HepG2 (cell line): ENCODE results near the gene SRSF2. TPM values are rescaled to one million over a fixed set of nuclear protein-coding genes. Genes with fewer than 3 reads are reported as not detected.
A peak's percentile ranks its signal among the peaks of the same experiment; 100 is the strongest.

Experiments used
- HDAC2 ChIP-seq: sonication (generic); formaldehyde crosslinking; IDR thresholded peaks from 2 replicates; pipeline ENCODE4 v1.4.0; 2020; ENCODE audit warnings: missing genetic modification reagents
- HNRNPLL ChIP-seq: fragments of 200-400 bp; formaldehyde crosslinking; IDR thresholded peaks from 2 replicates; pipeline ENCODE4 v1.6.1; 2017; ENCODE audit warnings: mild to moderate bottlenecking, low read depth, low read length; ENCODE audit not compliant: poor library complexity, severe bottlenecking
- HOMEZ ChIP-seq: IDR thresholded peaks from 2 replicates; pipeline ENCODE4 v1.6.1; 2016; ENCODE audit warnings: low read depth
- KAT7 ChIP-seq: IDR thresholded peaks from 2 replicates; pipeline ENCODE4 v1.6.1; 2018; ENCODE audit warnings: borderline replicate concordance, missing compliant biosample characterization
- MAFG ChIP-seq: sonication (generic); formaldehyde crosslinking; IDR thresholded peaks from 2 replicates; pipeline ENCODE4 v1.5.1; 2020; ENCODE audit warnings: mild to moderate bottlenecking, missing genetic modification reagents
- PRPF4 ChIP-seq: fragments of 200-400 bp; formaldehyde crosslinking; IDR thresholded peaks from 2 replicates; pipeline ENCODE4 v1.6.1; 2016; ENCODE audit warnings: low read length, low read depth; ENCODE audit not compliant: poor library complexity, severe bottlenecking
- SKI ChIP-seq: fragments of 450-650 bp; IDR thresholded peaks from one replicate; pipeline ENCODE4 v1.6.1; 2018; ENCODE audit warnings: mild to moderate bottlenecking; ENCODE audit not compliant: partially characterized antibody
- SRSF1 ChIP-seq: fragments of 200-400 bp; formaldehyde crosslinking; optimal IDR thresholded peaks from 2 replicates; pipeline ENCODE3; 2017; ENCODE audit warnings: mild to moderate bottlenecking, low read depth, low read length, moderate library complexity
- SRY ChIP-seq: sonication (generic); formaldehyde crosslinking; IDR thresholded peaks from 2 replicates; pipeline ENCODE4 v1.8.0; 2022; ENCODE audit warnings: mild to moderate bottlenecking, missing genetic modification reagents
- TFE3 ChIP-seq: IDR thresholded peaks from 2 replicates; pipeline ENCODE4 v1.6.1; 2016
- ZNF704 ChIP-seq: sonication (generic); formaldehyde crosslinking; IDR thresholded peaks from 2 replicates; pipeline ENCODE4 v1.8.1; 2023; ENCODE audit warnings: mild to moderate bottlenecking, inconsistent platforms, moderate library complexity, missing genetic modification reagents, borderline replicate concordance
- ZNF788 ChIP-seq: sonication (generic); formaldehyde crosslinking; IDR thresholded peaks from 2 replicates; pipeline ENCODE4 v1.5.0; 2020; ENCODE audit warnings: mild to moderate bottlenecking, missing genetic modification reagents, borderline replicate concordance
- polyA plus RNA-seq, 8 experiments: library from polyadenylated mRNA; depleted of rRNA in 3 of 8; stranded (reverse) in 7 of 8; unstranded in 1 of 8; fragments of >200 nt; fragmentation: Illumina TruSeq in 4 of 8; extraction: Trizol in 4 of 8; gene quantifications; 2 replicates each; pipeline versions ENCODE4 v1.2.1 to v1.2.3, GENCODE V29; 2011 to 2016; ENCODE audit warnings: low read depth in 4 of 8, missing spikeins in 1 of 8, mixed read lengths in 1 of 8; ENCODE audit not compliant: insufficient read depth in 1 of 8
- total RNA-seq, 5 experiments: library from RNA; depleted of rRNA; stranded (reverse); fragments of >200 nt; fragmentation: Illumina TruSeq; extraction: Trizol; gene quantifications; 2 replicates each; pipeline ENCODE4 v1.2.3, GENCODE V29; 2016; ENCODE audit warnings: low read depth in 1 of 5
- TF ChIP-seq, protein P1 (sequence below): sonication (generic); formaldehyde crosslinking; IDR thresholded peaks from 2 replicates; pipeline ENCODE4 v1.5.0; 2020; ENCODE audit warnings: mild to moderate bottlenecking, missing genetic modification reagents, borderline replicate concordance
- TF ChIP-seq, protein P2 (sequence below): sonication (generic); formaldehyde crosslinking; IDR thresholded peaks from 2 replicates; pipeline ENCODE4 v1.8.0; 2022; ENCODE audit warnings: mild to moderate bottlenecking, missing genetic modification reagents, moderate library complexity

Gene SRSF2
- total and polyA plus RNA-seq, 2 of the 13 experiments (the other 11 are each of a cell fraction or from before 2014, with no cell fraction given): 306 to 319 TPM

GRCh38 chr17:76726776-76727718 is 10.1 kb downstream of the SRSF2 start, which contains the start of gene METTL23 (continued):
- TF ChIP-seq HOMEZ (CRISPR knock-in tag) (peak; percentile 52; the same call in 1 of the 2 replicates), HNRNPLL (no peak), KAT7 (CRISPR knock-in tag) (no peak; the same call in 1 of the 2 replicates), SKI (peak; percentile 15), TFE3 (CRISPR knock-in tag) (peak; percentile 32; the same call in 1 of the 2 replicates), SRSF1 (no peak), ZNF704 (0 out of 2 replicates have a peak, but pooled peaks have one; percentile 53), PRPF4 (no peak), HDAC2 (CRISPR knock-in tag) (peak; percentile 36; the same call in 1 of the 2 replicates), MAFG (CRISPR knock-in tag) (no peak), SRY (CRISPR knock-in tag) (no peak), ZNF788 (CRISPR knock-in tag) (0 out of 2 replicates have a peak, but pooled peaks have one; percentile 6)
- TF ChIP-seq, protein P1, sequence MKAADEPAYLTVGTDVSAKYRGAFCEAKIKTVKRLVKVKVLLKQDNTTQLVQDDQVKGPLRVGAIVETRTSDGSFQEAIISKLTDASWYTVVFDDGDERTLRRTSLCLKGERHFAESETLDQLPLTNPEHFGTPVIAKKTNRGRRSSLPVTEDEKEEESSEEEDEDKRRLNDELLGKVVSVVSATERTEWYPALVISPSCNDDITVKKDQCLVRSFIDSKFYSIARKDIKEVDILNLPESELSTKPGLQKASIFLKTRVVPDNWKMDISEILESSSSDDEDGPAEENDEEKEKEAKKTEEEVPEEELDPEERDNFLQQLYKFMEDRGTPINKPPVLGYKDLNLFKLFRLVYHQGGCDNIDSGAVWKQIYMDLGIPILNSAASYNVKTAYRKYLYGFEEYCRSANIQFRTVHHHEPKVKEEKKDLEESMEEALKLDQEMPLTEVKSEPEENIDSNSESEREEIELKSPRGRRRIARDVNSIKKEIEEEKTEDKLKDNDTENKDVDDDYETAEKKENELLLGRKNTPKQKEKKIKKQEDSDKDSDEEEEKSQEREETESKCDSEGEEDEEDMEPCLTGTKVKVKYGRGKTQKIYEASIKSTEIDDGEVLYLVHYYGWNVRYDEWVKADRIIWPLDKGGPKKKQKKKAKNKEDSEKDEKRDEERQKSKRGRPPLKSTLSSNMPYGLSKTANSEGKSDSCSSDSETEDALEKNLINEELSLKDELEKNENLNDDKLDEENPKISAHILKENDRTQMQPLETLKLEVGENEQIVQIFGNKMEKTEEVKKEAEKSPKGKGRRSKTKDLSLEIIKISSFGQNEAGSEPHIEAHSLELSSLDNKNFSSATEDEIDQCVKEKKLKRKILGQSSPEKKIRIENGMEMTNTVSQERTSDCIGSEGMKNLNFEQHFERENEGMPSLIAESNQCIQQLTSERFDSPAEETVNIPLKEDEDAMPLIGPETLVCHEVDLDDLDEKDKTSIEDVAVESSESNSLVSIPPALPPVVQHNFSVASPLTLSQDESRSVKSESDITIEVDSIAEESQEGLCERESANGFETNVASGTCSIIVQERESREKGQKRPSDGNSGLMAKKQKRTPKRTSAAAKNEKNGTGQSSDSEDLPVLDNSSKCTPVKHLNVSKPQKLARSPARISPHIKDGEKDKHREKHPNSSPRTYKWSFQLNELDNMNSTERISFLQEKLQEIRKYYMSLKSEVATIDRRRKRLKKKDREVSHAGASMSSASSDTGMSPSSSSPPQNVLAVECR (CRISPR knock-in tag): peak; percentile 65
- TF ChIP-seq, protein P2, sequence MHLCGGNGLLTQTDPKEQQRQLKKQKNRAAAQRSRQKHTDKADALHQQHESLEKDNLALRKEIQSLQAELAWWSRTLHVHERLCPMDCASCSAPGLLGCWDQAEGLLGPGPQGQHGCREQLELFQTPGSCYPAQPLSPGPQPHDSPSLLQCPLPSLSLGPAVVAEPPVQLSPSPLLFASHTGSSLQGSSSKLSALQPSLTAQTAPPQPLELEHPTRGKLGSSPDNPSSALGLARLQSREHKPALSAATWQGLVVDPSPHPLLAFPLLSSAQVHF (CRISPR knock-in tag): peak; percentile 76; the same call in 1 of the 2 replicates
